WTC11 (cell line): ENCODE results near the gene STAM. TPM values are rescaled to one million over a fixed set of nuclear protein-coding genes. Genes with fewer than 3 reads are reported as not detected.

Experiments
- ATAC-seq: fragments of 200-7000 bp; cut with Tn5 transposase; 2 replicates; pipeline ENCODE4 v1.10.0; 2021; ENCODE audit warnings: mild to moderate bottlenecking, moderate library complexity
- CTCF ChIA-PET: fragments of 300-600 bp; sonication (Branson Sonifier 250); formaldehyde crosslinking; loops from one replicate; lab custom pipeline; 2021; ENCODE audit warnings: antibody characterized with exemption; lab: Charles Lee
- POLR2A ChIA-PET: fragments of 350-600 bp; sonication (Branson Sonifier 250); formaldehyde crosslinking; loops from one replicate; lab custom pipeline; 2021; ENCODE audit warnings: antibody characterized with exemption; lab: Charles Lee
- DNase-seq: peaks from one replicate; pipeline ENCODE4 v3.0.0; 2021; ENCODE audit warnings: low spot score
- H3K27ac Mint-ChIP-seq: 2 replicates; pipeline ENCODE4 v1.8.0; 2021; ENCODE audit warnings: mixed read lengths
- H3K27me3 Mint-ChIP-seq: 2 replicates; pipeline ENCODE4 v1.8.0; 2021; ENCODE audit warnings: low read depth, mild to moderate bottlenecking, moderate library complexity, mixed read lengths
- H3K36me3 Mint-ChIP-seq: 2 replicates; pipeline ENCODE4 v1.8.0; 2021; ENCODE audit warnings: mixed read lengths
- H3K4me1 Mint-ChIP-seq: 2 replicates; pipeline ENCODE4 v1.8.0; 2022; ENCODE audit warnings: mixed read lengths
- H3K4me3 Mint-ChIP-seq: 2 replicates; pipeline ENCODE4 v1.8.0; 2021; ENCODE audit warnings: mild to moderate bottlenecking, moderate library complexity, mixed read lengths
- H3K9me3 Mint-ChIP-seq: 2 replicates; pipeline ENCODE4 v1.8.0; 2021; ENCODE audit warnings: mixed read lengths
- ATF1 ChIP-seq: sonication (generic); formaldehyde crosslinking; IDR thresholded peaks from 2 replicates; pipeline ENCODE4 v1.8.1; 2023; ENCODE audit warnings: mild to moderate bottlenecking, moderate library complexity, missing genetic modification reagents
- CREM ChIP-seq: sonication (generic); formaldehyde crosslinking; IDR thresholded peaks from 2 replicates; pipeline ENCODE4 v1.8.1; 2022; ENCODE audit warnings: mild to moderate bottlenecking, missing genetic modification reagents, moderate library complexity
- E2F5 ChIP-seq: sonication (generic); formaldehyde crosslinking; IDR thresholded peaks from 2 replicates; pipeline ENCODE4 v1.8.1; 2022; ENCODE audit warnings: mild to moderate bottlenecking, moderate library complexity, missing genetic modification reagents
- FOXK1 ChIP-seq: sonication (generic); formaldehyde crosslinking; IDR thresholded peaks from 2 replicates; pipeline ENCODE4 v1.8.0; 2022; ENCODE audit warnings: mild to moderate bottlenecking, moderate library complexity, missing genetic modification reagents
- FOXP1 ChIP-seq: sonication (generic); formaldehyde crosslinking; IDR thresholded peaks from 2 replicates; pipeline ENCODE4 v1.8.0; 2022; ENCODE audit warnings: missing genetic modification reagents, mild to moderate bottlenecking, moderate library complexity, borderline replicate concordance
- KAT7 ChIP-seq: sonication (generic); formaldehyde crosslinking; IDR thresholded peaks from 2 replicates; pipeline ENCODE4 v1.8.1; 2023; ENCODE audit warnings: missing genetic modification reagents, mild to moderate bottlenecking, borderline replicate concordance
- MLX ChIP-seq: sonication (generic); formaldehyde crosslinking; IDR thresholded peaks from 2 replicates; pipeline ENCODE4 v1.8.1; 2023; ENCODE audit warnings: mild to moderate bottlenecking, missing genetic modification reagents, moderate library complexity
- PRRX2 ChIP-seq: fragments of 250-450 bp; sonication (Bioruptor Pico); IDR thresholded peaks from 2 replicates; pipeline ENCODE4 v1.8.0; 2021; ENCODE audit warnings: mild to moderate bottlenecking
- SMAD3 ChIP-seq: sonication (generic); formaldehyde crosslinking; IDR thresholded peaks from 2 replicates; pipeline ENCODE4 v1.8.0; 2022; ENCODE audit warnings: missing genetic modification reagents, mild to moderate bottlenecking, borderline replicate concordance
- SP1 ChIP-seq: sonication (generic); formaldehyde crosslinking; conservative IDR thresholded peaks from 2 replicates; pipeline ENCODE4 v1.8.1; 2022; ENCODE audit warnings: missing genetic modification reagents
- TEAD1 ChIP-seq: sonication (generic); formaldehyde crosslinking; IDR thresholded peaks from 2 replicates; pipeline ENCODE4 v1.8.0; 2022; ENCODE audit warnings: mild to moderate bottlenecking, missing genetic modification reagents
- USF2 ChIP-seq: sonication (generic); formaldehyde crosslinking; IDR thresholded peaks from 2 replicates; pipeline ENCODE4 v1.8.1; 2023; ENCODE audit warnings: mild to moderate bottlenecking, missing genetic modification reagents, moderate library complexity
- ZNF232 ChIP-seq: sonication (generic); formaldehyde crosslinking; IDR thresholded peaks from 2 replicates; pipeline ENCODE4 v1.8.0; 2022; ENCODE audit warnings: mild to moderate bottlenecking, missing genetic modification reagents
- ZNF317 ChIP-seq: sonication (generic); formaldehyde crosslinking; IDR thresholded peaks from 2 replicates; pipeline ENCODE4 v1.8.1; 2023; ENCODE audit warnings: low read depth, mild to moderate bottlenecking, moderate library complexity, missing genetic modification reagents, borderline replicate concordance
- total RNA-seq: library from RNA; stranded (reverse); gene quantifications from 3 replicates; pipeline ENCODE4 v1.2.3, GENCODE V29; 2021
- TF ChIP-seq, protein P1 (sequence below): sonication (generic); formaldehyde crosslinking; IDR thresholded peaks from 2 replicates; pipeline ENCODE4 v1.8.0; 2023; ENCODE audit warnings: missing genetic modification reagents, mild to moderate bottlenecking, borderline replicate concordance
- TF ChIP-seq, protein P2 (sequence below): sonication (generic); formaldehyde crosslinking; IDR thresholded peaks from 2 replicates; pipeline ENCODE4 v1.8.1; 2023; ENCODE audit warnings: mild to moderate bottlenecking, moderate library complexity, missing genetic modification reagents
- TF ChIP-seq, protein P3 (sequence below): sonication (generic); formaldehyde crosslinking; IDR thresholded peaks from 2 replicates; pipeline ENCODE4 v1.8.0; 2022; ENCODE audit warnings: mild to moderate bottlenecking, missing genetic modification reagents
- TF ChIP-seq, protein P4 (sequence below): sonication (generic); formaldehyde crosslinking; IDR thresholded peaks from 2 replicates; pipeline ENCODE4 v1.8.0; 2022; ENCODE audit warnings: mild to moderate bottlenecking, missing genetic modification reagents

The STAM gene
- total RNA-seq, 1 experiment from 2014 or later = 24.2 TPM

DNA sequence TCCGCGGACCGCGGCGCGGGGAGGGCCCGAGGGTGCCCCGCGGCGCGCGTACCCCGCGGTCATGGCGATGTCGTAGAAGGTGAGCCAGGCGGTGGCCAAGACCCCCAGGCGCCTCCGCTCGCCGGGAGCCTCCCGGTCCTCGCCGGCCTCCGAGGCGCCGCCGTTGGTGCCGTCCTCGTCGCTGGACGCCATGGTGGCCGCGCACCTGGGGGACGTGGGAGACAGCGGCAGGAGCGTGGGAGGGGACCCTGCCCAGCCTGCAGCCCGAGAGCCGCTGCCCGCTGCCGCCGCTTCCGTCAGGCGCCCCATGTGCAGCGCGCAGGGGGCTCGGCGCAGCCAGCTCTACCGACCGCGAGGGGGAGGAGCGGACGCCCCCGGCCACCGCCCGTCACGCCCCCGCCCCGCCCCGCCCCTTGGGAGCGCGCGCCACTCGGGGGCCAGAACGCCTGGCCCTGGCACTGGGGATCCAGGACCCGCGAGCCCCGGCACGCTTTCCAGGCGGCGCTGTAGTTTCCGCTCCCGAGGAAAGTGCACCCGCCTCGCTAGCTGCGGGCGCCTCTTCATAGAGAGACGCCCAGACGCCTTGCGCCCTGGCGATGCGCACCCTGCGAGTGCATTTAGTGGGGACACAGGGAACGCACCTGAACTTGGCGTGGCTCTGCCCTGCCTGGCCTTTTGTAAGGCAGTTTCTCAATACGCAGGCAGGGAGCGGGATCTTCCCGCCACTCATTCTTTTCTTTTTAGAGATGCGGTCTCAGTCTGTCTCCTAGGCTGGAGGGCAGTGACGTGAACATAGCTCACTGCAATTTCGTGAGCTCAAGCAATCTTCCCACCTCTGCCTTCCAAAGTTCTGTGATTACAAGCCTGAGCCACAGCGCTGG is 26.7 kb upstream of the STAM start, which contains the start of gene HACD1:
Gene HACD1 (minus strand): TSS at position 344 of the 881 bp plus-strand sequence. CDS start 35 bp downstream, at position 309.
- H3K4me3 Mint-ChIP-seq = peak within 1 kb of the TSS; percentile 90
- H3K27me3 Mint-ChIP-seq = no peaks in the 10 kb centered on the region
- ATAC-seq (peak; percentile 86), DNase-seq (peak; percentile 78)
- no peaks in the 10 kb centered on the region for H3K9me3 Mint-ChIP-seq
- H3K4me1 Mint-ChIP-seq = peaks cover 11% of the 10 kb centered on the region
- peaks cover 5% of the 10 kb centered on the region; the same call in 1 of the 2 replicates for H3K36me3 Mint-ChIP-seq
- H3K27ac Mint-ChIP-seq = peak within 1 kb of the TSS; percentile 94
- TF ChIP-seq ZNF232 (peak; percentile 79), SP1 (CRISPR knock-in tag) (peak; percentile 58), KAT7 (CRISPR knock-in tag) (peak; percentile 85; the same call in 1 of the 2 replicates), PRRX2 (CRISPR knock-in tag) (no peak), ATF1 (0 out of 2 replicates have a peak, but pooled peaks have one; percentile 60), ZNF317 (CRISPR knock-in tag) (no peak), USF2 (CRISPR knock-in tag) (no peak; the same call in 1 of the 2 replicates), TEAD1 (no peak), E2F5 (CRISPR knock-in tag) (peak; percentile 35; the same call in 1 of the 2 replicates), MLX (CRISPR knock-in tag) (0 out of 2 replicates have a peak, but pooled peaks have one; percentile 43), FOXP1 (CRISPR knock-in tag) (0 out of 2 replicates have a peak, but pooled peaks have one; percentile 55), FOXK1 (CRISPR knock-in tag) (0 out of 2 replicates have a peak, but pooled peaks have one; percentile 24), SMAD3 (CRISPR knock-in tag) (0 out of 2 replicates have a peak, but pooled peaks have one; percentile 31), CREM (CRISPR knock-in tag) (peak; percentile 21; the same call in 1 of the 2 replicates)
- TF ChIP-seq, protein P1, sequence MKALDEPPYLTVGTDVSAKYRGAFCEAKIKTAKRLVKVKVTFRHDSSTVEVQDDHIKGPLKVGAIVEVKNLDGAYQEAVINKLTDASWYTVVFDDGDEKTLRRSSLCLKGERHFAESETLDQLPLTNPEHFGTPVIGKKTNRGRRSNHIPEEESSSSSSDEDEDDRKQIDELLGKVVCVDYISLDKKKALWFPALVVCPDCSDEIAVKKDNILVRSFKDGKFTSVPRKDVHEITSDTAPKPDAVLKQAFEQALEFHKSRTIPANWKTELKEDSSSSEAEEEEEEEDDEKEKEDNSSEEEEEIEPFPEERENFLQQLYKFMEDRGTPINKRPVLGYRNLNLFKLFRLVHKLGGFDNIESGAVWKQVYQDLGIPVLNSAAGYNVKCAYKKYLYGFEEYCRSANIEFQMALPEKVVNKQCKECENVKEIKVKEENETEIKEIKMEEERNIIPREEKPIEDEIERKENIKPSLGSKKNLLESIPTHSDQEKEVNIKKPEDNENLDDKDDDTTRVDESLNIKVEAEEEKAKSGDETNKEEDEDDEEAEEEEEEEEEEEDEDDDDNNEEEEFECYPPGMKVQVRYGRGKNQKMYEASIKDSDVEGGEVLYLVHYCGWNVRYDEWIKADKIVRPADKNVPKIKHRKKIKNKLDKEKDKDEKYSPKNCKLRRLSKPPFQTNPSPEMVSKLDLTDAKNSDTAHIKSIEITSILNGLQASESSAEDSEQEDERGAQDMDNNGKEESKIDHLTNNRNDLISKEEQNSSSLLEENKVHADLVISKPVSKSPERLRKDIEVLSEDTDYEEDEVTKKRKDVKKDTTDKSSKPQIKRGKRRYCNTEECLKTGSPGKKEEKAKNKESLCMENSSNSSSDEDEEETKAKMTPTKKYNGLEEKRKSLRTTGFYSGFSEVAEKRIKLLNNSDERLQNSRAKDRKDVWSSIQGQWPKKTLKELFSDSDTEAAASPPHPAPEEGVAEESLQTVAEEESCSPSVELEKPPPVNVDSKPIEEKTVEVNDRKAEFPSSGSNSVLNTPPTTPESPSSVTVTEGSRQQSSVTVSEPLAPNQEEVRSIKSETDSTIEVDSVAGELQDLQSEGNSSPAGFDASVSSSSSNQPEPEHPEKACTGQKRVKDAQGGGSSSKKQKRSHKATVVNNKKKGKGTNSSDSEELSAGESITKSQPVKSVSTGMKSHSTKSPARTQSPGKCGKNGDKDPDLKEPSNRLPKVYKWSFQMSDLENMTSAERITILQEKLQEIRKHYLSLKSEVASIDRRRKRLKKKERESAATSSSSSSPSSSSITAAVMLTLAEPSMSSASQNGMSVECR (CRISPR knock-in tag) = peak; percentile 38; the same call in 1 of the 2 replicates
- TF ChIP-seq, protein P2, sequence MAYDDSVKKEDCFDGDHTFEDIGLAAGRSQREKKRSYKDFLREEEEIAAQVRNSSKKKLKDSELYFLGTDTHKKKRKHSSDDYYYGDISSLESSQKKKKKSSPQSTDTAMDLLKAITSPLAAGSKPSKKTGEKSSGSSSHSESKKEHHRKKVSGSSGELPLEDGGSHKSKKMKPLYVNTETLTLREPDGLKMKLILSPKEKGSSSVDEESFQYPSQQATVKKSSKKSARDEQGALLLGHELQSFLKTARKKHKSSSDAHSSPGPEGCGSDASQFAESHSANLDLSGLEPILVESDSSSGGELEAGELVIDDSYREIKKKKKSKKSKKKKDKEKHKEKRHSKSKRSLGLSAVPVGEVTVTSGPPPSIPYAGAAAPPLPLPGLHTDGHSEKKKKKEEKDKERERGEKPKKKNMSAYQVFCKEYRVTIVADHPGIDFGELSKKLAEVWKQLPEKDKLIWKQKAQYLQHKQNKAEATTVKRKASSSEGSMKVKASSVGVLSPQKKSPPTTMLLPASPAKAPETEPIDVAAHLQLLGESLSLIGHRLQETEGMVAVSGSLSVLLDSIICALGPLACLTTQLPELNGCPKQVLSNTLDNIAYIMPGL = peak; percentile 81
- TF ChIP-seq, protein P3, sequence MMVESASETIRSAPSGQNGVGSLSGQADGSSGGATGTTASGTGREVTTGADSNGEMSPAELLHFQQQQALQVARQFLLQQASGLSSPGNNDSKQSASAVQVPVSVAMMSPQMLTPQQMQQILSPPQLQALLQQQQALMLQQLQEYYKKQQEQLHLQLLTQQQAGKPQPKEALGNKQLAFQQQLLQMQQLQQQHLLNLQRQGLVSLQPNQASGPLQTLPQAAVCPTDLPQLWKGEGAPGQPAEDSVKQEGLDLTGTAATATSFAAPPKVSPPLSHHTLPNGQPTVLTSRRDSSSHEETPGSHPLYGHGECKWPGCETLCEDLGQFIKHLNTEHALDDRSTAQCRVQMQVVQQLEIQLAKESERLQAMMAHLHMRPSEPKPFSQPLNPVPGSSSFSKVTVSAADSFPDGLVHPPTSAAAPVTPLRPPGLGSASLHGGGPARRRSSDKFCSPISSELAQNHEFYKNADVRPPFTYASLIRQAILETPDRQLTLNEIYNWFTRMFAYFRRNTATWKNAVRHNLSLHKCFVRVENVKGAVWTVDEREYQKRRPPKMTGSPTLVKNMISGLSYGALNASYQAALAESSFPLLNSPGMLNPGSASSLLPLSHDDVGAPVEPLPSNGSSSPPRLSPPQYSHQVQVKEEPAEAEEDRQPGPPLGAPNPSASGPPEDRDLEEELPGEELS (CRISPR knock-in tag) = peak; percentile 65; the same call in 1 of the 2 replicates
- TF ChIP-seq, protein P4, sequence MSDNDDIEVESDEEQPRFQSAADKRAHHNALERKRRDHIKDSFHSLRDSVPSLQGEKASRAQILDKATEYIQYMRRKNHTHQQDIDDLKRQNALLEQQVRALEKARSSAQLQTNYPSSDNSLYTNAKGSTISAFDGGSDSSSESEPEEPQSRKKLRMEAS = peak; percentile 40; the same call in 1 of the 2 replicates
- ChIA-PET POLR2A (interaction anchor here (0.5 to 2.5 kb wide), 4 partner anchors 27 to 396 kb away, joined by 3 to 20 read pairs (median 3); partner anchors contain the start of gene STAM), CTCF (interaction anchor here (0.7 to 3.6 kb wide), 10 partner anchors 9 to 599 kb away, joined by 3 to 15 read pairs (median 4); partner anchors contain the start of gene STAM)
